ENCODE results near the gene NAALADL2.
"Not testable (repeated sequence)": the region's sequence is repeated elsewhere in the genome, so short reads cannot be mapped to it uniquely, and the experiment has no call there.

NAALADL2 gene

DNA sequence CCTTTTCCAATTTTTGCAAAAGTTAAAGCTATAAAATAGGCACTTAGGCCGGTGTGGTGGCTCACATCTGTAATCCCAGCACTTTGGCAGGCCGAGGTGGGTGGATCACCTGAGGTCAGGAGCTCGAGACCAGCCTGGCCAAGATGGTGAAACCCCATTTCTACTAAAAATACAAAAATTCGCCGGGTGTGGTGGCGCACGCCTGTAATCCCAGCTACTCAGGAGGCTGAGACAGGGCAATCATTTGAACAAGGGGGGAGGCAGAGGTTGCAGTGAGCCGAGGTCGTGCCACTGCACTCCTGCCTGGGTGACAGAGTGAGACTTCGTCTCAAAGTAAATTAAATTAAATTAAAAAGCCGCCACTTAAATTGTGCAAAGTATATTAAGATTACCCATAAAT, 412.3 kb downstream of the NAALADL2 start:
- DNase-seq: not testable (repeated sequence)

DNA sequence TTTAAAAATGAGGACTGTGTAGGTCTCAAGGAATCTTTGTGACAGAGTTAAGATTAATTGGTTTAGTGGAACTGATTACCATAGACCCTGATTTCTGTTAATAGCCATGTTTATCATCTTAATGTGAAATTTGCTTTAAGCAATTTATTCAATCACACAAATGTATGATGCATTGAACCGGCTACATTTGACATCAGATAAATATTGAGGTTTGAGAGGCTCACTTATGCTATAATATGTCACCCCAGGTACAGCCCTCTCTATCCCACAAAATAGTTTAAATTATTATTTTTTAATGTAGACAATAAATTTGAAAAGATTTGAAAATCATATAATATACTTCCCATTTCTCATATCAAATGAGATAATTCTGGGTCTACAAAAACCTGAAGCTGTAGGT, 413.3 kb downstream of the NAALADL2 start:
- DNase-seq: no peak

DNA sequence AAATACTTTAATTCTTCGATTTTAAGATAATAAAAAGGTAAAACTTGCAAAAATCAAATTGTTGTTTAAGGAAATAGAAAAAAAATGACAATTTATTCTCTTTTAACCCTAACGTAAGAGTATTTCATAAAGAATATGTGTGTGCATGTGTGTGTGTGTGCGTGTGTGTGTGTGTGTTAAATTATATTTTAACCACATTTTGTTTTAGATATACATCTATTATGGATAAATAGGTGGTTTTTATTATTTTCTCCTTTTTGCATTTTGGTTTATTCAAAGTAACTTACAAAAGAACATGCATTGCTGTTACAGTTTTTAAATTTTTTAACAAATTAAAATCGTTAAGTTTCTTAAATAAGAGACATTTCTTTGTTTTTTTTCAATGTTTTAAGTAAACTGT, 414.4 kb downstream of the NAALADL2 start:
- no peak for DNase-seq

DNA sequence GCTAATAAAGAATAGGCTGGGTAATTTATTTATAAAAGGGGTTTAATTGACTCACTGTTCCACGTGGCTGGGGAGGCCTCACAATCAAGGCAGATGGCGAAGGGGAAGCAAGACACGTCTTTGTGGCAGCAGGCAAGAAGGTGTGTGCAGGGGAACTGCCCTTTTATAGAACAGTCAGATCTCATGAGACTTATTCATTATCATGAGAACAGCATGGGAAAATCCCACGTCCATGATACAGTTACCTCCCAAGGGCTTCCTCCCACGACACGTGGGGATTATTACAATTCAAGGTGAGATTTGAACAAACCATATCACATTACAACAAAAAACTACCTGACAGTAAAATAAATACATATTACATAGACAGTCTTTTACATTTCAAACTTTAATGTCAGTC, 414.9 kb downstream of the NAALADL2 start:
- no peak for DNase-seq

DNA sequence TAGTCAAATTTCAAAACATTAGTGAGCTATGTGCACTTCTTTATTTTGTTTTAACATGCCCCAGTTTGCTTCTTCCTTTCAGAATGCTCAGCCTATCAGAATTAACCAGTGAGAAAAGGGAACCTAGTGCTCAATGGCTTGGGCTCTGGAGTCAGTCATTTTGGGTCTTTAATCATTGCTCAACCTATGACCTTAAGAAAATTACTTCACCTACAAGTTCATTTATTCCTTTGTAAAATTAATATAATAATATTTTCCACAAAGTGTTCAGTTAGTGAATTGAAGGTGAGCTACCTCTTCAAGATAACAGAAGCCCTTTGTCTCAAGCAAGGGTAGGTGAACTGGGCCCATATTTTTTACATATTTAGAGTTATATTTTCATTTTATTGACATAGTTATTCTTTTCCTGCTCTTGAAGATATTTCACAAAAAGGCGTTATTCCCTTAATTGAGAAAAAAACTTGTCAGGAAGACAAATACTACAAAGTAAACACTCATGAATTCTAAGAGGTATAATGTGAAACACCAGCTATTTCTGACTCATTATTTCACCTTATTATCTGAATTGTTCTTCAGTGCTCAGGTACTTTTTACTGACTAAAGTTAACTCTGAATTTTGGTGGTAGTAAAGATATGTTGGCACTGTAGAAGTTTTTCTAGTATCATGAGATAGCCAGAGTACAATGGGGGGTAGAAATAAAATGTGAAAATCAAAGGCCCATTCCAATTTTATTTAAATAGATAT, 415.5 kb downstream of the NAALADL2 start:
- no peak for DNase-seq

DNA sequence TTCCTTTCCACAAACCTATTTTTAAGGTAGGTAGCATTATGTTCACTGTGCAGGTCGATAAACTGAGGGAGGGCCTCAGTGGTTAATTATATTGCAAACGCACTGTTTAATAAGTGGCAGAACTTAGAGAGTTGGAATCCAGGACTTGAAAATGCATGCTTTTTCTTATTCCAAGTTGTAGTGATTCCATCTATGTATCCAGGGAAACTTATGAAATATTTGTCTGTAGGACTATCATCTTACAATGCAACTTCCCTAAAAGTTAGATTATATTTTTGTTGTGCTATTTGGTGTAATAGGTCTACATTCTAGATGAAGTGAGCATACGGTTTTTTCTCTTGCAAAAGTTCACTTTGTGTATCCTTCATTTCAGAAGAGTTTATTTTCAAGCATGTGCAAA, 419.5 kb downstream of the NAALADL2 start:
- DNase-seq: no peak

DNA sequence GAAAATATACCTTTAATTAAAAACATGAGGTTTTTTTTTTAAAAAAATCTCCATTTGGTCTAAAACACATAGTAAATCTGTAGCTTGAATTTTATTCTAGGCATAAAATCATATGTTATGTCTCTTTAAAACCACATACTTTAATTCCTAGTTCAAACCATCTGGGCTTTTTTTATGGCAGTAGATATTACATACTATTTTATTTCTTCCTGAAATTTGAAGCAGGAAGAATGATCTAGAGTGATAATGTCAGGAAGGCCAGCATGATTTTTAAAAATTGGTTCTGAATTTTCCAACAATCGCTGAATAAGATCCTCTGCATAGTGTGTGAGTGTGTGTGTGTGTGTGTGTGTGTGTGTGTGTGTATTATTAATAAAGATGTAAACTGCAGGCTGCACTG, 420.3 kb downstream of the NAALADL2 start:
- no peak for DNase-seq

DNA sequence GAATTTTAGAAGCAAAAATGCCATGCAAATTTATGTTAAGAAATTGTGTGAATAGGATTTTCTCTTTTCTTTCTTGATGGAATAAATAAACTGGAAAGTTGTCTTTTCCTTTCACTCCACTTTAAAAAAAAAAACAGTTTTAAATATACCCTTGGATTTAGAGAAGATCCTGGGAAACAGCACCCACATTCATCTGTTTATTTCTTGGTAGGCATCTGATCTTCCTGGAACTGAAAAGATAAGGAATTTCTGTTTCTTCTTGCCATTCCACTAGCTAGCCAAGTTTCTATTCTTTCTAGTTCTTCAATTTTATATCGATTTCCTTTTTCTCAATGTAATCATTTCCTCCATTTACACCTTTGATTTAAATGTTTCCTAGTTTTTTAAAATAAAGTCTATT, 420.8 kb downstream of the NAALADL2 start:
- DNase-seq: no peak

DNA sequence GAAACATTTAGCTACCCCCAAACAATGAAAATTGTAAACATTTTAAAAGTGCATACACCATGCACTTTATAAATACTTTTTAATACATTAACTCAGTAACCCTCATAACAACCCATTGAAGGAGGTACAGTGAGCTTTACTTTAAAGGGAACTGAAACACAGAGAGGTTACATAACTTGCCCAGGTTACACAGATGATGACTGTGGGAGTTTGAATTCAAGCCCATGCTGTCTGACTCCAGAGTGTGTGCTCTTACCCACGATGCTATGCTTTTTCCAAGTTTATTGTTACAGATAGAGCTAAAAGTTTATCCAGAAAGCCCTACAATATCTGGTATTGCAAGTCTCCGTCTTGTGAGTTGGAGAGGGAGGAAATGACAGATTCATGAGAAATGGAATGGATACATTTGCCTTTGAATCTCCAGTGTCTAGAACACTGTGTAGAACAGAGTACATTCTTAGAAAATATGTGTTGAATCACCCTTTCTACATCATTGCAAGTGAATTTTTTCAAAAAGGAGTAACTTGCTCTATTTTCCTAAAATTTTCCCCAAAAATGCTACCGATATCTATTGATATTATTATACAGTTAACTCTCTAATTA, 428.3 kb downstream of the NAALADL2 start:
- peak; percentile 35 for DNase-seq

DNA sequence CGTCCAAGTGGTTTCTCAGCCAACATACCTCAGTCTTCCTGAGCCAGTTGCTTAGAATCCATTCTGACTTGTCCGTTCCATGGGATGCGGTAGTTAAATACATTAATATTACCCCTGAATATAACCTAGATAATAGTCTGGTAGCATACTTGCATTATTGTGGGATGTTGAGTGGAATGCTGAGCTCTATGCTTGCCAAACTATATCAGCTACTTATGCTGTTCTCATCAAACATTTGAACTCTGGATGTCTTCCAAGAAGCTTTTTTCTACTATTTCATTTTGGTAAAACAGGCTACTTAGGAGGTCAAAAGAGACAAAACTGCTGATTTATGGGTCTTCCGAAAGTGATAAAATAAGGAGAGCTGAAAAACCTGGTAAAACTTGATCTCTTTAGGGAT, 429.5 kb downstream of the NAALADL2 start:
- DNase-seq: peak; percentile 47

DNA sequence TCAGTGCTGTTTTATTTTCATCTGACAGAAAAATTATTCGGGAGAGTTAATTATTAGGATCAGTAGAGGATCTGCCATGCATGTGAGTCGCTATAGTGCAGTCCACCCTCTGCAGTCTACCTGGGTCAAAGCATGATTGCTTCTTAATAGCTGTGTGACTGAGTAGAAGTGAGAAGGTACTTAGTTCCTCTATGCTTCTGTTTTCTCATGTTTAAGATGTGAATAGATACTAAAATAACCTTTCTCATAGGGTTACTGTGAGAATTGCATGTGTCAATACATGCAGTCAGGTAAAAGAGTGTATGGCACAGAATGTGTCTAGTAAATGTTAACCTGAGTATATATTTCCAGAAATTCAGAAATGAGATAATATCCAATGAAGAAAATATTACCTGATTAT, 435.7 kb downstream of the NAALADL2 start:
- DNase-seq: no peak

DNA sequence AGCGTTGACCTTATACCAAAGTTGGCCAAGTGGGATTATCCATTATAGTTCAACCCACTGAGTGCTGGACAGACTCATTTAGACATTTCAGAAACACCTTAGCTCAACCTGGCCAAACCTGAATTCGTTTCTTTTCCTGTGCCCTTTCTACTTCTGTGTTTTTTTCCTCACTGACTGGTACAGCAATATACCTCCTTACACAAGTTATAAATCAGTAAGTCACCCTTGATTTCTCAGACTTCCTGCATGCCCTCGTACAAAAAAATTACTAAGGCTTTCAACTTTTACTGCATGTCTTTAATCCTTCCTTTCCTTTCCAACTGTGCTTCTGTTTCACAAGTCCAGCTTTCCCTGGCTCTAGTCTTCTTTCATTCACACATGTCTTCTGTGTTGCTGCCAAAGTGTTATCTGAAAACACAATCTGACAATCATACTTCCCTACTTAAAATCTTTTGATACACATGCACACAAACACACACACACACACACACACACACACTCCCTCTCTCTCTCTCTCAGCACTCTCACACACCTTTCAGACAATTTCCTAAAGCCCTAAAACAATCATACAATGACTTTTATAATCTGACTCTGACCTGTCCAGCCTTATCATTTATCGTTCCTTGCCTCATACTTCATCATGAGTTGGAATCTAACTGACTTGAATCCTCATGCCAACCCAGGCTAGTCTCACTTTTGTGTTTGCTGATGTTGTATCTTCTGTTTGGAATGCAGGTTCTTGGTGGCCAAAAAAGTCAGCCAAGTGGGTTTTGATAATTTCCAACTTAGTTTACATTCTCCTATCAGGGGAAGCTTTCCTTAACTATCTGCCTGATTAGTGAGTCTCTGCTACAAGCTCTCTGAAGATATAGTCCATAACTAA, 436.4 kb downstream of the NAALADL2 start:
- DNase-seq: peak; percentile 56

DNA sequence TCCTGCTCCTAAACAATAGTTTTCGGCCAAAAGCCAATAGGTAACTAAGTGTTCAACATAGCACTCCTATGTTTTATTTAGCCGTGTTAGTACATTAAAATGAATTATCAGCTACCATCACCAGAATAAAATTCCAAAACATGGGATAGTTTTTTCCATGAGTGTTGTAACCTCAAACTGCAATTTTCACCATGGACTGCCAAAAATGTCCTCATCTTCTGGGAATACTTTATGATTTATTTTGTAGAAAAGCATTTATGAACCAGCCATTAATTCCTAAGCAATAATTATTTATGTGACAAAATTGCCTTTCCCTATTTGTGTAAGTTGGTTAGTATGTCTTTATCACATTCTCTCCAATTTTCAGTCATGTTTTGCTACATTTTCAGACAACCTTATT, 438.1 kb downstream of the NAALADL2 start:
- no peak for DNase-seq

DNA sequence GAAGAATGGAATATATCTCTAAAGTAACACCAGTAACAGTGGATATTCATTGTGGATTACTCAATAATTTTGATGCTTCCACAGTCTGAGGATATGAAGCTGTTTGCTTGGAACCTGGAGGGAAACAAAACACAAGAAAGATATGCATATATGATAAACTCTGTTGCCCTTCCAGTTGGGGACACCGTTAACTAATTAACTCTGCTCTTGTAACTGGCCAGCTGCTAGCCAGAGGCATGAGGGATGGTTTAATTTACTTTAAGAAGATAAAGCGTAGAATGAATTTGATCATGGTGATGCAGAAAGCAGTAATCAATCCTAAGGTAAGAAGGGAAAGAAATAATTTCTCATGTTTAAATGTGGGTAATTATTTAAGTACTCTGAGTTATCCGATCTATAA, 442.6 kb downstream of the NAALADL2 start:
- DNase-seq: no peak

DNA sequence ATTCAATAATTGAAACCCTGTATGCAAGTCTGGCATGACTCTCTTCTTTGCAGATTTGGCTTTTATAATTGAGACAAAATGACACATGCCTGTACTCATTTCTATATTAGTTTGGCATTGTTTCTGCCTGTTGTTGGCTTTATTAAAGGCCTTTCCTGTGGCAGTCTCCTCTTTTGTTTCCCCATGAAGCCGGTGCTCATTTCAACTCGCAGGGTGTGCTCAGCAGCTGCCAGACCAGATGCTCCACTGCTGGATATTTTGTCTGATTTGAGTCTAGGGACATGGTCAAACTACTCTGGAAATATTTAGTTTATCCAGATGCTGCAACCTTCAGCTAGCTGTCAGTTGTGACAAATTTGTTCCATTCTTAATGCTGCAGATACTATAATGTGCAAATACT, 445.3 kb downstream of the NAALADL2 start:
- no peak for DNase-seq

DNA sequence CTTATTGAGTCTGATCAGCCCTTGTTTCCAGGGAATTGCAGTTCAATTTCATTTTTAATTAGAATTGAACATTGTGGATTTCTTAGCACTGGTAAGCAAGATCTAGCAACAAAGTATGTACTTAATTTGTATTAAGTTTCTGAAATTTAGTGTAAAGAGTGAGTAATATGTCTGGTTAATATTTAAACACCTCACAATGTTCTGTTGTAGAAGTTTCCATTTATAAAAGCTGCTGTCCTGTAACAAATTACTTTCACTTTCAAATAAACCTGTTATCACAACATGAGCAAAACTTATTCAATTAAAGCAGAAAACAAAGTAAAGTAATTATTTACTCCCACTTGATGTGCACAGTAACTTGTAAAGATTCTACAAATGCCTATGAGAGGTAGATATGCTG, 448.5 kb downstream of the NAALADL2 start:
- no peak for DNase-seq

DNA sequence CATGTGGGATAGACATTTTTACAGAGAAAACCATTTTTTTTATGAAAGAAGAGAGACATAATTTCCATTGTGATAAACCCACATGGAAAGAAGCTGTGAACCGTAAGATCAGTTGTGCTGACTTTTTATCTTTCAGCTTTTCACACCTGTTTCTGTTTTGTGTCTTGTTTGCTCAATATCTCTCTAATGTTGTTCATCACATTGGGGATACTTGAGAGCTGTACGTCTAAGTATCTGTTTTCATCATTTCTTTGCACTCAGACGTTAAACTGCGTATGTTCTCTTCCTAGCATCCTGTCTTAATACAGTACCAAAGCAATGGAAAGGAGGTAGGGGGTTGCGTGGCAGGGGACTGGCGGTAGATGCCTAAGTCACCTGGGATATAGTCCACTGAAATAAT, 449.0 kb downstream of the NAALADL2 start:
- DNase-seq: no peak

DNA sequence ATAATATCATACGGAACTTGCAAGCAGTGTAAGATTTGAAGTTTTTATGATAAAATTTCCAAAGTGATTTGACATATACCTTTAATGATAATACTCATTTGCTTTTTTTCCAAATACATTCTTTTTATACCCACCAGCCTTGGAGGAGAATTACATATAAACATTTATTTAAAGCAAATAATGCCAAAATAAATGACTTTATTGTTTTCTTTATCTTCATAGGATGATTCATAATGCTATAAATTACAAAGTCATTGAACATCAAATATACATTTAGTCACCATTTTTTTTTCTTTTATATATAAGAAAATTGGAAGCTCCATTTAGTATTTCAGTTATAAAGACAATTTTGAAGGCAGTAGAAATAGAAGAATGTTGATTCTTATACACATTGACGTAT, 450.9 kb downstream of the NAALADL2 start:
- no peak for DNase-seq

DNA sequence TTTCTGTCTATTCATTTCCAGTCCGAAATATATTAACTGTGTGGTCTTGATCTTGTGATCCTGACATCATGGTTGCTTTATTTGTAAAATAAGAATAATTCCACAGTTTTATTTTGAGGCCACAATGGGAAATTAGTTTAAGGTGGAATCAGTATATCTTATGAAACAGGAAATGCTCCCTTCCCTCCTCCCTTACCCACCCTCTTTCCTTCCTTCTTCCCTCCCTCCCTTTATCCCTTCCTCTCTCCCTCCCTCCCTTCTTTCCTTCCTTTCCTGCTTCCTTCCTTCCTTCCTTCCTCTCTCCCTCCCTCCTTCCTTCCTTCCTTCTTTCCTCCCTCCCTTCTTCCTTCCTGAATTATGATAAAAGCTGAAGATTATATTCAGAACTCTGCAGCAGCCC, 452.3 kb downstream of the NAALADL2 start:
- DNase-seq: no peak

DNA sequence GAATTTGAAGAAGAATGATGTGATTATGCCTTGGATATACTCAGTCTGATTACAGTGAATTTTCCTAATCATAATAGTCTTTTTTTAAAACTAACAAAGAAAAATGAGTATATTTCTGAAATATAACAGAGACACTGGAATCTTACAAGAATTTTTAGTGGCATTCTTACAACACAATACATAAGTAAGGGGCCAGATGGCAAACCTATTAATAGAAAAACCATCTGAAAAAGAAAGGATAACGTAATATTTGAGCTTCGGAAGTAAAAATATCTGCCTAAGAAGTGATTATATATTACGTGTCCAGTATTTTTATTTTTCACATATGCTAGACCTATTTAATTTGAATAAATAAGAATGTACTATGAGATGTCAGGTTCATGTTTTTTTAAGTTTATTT, 452.8 kb downstream of the NAALADL2 start:
- DNase-seq: no peak

DNA sequence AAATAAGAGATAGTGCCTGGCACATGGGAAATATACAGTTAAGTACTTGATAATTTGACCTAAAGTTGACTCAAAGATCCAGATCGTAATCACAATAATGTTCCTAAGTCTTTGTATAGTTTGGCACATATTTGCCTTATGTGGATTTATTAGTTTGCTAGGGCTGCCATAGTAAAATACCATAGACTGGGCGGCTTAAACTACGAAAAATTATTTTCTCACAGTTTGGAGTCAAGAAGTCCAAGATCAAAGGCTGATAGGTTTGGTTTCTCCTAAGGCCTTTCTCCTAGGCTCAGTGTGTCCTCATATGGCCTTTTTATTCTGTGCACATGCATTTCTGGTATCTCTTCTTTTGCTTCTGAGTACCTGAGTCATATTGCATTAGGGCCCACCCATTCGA, 453.7 kb downstream of the NAALADL2 start:
- DNase-seq: no peak

DNA sequence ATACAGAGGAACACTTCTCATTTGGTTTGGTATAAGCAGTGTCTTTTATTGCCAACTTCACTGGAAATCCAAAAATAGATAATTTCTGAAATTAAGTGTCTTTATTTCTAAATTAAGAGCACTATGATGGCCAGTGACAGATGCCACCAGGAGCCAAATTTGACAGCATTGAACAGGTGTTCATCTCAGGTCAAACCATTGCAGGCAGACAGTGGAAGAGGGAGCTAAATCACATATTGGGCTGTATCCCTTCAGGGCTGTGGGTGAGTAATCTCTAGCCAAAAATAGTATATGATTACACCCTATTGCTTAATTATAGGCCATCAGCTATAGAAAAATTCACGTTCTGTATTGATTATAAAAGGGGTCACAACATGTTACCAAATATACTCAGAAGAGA, 457.7 kb downstream of the NAALADL2 start:
- no peak for DNase-seq

DNA sequence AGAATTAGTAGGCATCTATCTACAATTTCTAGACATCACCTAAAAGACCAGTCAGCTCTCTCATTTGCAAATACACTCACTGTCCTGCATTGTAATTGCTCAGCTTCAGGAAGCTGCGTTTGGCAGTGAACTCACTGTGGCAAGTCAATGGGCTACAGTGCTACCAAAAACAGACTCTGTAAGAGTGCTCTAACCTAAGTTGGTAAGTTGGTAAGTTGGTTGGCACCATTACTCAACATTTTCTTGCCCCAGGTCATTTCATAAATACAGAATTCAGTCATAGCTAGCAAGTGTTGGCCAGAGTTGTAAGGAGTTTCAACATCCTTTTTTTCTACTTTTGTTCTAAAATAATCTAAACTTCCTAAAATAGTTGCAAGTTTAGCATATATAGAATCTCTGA, 466.3 kb downstream of the NAALADL2 start:
- peak; percentile 15 for DNase-seq

DNA sequence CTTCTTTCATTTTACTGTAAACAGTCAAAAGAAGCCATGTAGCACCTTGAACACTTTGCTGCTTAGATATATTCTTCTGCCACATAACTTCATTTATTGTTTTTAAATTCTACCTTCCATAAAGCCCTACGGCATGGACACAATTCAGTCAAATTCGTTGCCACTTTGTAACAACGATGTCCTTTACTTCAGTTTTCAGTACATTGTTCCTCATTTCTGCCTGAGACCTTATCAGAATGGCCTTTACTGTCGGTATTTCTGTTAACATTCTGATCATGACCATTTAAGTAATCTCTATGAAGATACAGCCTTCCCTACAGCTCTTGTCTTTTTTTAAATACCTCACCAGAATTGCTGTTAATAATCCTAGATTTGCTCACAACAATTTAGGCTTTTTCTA, 466.9 kb downstream of the NAALADL2 start:
- no peak for DNase-seq

Measured in NCI-H226 (cell line).